Hematopoietic multipotent progenitor cell treated with erythropoietin and hydrocortisone succinate and interleukin-3 and kit ligand, for 8 days (in vitro differentiated cells): Measurements from ENCODE around the gene PYROXD2.

Source experiments
- DNase-seq: peaks from one replicate; pipeline ENCODE4 v3.0.0-alpha.2; 2015

The PYROXD2 gene

DNA sequence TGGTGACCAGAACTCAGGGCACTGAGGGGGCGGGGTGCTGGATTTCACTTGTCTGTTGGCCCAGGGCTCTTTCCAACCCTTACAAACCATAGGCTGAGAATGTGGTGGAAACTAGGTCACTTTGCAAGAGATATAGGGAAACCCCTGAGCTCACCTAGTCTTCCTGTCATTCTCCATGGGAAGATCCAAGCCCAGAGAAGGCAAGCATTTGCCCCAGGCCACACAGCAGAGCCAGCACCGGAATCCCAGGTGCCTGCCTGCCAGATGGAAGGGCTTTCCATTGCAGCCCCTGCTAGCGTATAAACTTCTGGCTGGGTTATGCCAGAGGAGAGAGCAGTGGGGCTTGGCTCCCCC is 427 bp downstream of the PYROXD2 start:
- no peak for DNase-seq

DNA sequence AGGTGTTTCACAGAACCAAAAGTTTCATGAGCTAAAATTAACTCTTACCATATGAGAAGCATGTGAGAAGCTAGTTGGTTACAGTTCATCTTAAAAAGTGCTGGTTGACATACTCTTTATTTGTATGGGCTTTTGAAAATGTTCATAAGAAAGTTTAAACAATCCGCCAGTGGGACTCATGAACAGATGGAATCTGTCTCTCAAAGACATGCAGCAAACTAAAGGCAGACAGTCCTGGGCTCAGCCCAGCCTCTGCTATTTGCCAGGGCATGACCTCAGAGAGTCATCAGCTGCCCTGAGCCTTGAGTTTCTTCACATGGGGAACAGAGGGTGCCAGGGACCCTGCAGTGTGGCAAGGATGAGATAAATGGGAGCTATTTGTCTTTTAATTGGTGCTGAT is 3.2 kb downstream of the PYROXD2 start:
- no peak for DNase-seq

DNA sequence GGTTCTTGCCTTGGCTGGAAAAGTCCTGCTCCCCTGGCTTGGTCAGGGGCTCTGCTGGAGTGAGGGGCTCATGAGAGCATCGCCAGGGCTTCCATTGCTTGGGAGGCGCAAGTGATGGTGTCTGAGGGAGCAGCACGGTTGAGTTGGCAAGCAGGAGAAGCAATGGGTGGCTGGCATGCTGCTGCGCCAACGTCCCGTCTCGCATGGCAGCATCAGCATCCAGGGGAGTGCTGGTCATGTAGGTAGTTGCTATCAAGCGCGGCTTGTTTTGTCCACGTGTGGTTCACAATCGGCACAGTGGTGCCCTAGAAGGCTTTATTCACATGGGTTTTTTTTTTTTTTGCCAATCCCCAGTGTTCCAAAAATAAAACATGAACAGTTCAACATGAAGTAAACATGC is 3.8 kb downstream of the PYROXD2 start:
- no peak for DNase-seq

DNA sequence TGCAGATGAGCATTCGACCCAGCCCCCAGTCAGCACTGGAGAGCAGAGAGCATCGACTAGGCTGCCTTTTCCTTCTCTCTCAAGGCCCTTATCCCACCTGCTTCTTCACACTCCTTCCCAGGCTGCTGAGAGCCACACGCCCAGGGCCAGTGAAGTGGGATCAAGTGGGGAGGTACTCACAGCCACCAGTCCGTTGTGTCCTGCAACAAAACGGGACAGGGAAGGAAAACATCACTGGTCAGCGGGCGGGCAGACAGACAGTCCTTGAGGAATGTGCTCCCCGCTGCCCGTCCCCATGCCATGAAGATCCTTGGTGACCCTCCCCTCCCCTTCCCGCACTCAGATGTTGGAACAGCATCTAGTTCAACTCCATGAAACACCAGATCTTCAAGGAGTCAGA is 4.2 kb downstream of the PYROXD2 start:
- no peak for DNase-seq

DNA sequence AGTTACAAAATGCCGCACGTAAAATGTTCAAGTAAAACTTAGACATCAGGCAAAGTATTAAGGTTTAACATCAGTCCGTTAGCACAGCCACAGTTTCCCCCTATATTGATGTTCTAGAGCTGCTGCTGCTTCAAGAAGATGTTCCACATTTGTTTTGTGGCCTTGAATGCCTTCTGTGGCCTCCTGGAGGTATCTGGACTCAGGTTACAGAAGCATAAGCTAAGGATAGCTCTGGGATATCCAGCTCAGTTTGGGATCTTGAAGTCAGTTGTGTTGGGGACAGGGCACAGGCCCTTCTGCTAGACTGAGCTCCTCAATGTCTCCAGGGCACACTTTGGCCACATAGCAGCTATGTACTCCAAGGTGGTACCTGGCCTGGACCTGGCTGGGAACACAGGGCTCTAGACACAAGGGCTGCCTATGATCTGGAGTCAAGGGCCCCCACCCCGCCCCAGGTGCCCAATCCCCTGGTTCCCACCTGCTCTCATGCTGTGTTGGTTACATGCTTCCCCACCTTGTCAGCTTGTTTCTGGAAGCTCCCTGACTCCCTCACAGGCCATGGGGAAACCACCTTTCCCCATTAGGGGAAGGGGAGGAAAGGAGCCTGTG is 4.7 kb downstream of the PYROXD2 start:
- DNase-seq: no peak

DNA sequence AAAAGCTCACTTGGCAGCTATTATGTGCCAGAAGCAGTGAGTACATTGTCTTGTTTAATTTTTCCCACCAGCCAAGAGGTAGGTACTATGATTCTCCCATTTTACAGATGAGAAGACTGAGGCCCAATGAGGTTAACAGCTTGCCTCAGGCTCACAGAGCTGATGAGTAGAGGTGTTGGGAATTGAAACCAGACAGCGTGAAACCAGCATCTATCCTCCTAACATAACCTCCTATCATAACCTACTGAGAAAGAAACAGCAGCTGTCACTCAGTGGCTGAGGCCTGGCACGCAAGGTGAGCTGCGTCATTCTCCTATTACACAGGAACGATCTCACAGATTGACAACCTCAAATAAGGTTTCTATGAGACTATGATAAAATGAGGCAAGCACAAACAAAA is 6.2 kb downstream of the PYROXD2 start:
- DNase-seq: no peak

DNA sequence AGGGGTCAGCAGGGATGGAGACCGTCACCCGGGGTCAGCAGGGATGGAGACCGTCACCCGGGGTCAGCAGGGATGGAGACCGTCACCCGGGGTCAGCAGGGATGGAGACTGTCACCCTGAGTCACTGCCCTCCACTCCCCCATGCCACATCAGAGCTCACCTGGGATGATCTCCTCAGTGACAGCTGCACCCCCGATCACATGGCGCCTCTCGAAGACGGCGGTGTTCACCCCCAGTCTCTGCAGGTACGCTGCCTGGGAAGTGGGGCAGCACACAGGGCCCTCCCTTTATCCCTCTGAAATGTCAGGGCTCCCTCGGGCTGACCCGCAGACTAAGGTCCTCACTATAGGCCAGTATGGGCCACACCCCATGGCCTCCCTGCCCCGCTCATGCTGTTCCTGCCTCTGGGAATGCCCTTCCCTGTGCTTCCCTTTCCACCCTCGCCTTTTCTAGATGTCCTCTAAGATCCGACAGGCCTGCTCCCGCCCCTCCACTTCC is 7.2 kb downstream of the PYROXD2 start:
- DNase-seq: no peak

DNA sequence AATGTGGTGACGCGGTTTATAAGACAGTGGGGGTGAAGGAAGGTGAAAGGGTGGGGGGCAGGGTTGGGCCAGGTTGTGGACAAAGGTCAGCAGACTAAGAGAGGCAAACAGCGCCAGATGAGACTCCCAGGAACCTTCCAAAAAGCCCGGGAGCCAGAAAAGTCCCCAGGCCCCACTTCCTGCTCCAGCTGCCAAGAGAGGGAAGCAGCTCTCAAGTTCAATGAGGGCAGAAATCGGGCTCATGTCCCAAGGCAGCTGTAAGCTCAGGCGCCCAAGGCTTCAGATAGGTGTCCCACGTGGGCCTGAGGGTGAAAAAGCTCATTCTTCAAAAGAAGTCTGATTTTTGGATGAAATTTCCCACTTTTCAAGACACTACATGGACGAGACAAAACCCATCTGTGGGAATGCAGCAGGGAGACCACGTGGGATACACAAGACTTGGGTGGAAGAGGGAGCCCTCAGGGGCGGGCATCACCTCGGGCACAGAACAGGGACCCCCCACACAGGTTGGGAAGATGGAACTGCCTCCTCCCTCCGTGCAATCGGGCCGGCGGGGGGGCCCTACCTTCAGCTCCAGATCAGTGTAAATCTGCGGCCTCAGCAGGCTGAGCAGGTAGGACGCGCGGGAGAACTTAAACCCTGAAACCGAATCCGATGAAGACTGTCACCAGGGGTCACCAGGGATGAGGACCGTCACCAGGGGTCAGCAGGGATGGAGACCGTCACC is 7.8 kb downstream of the PYROXD2 start:
- DNase-seq: no peak

DNA sequence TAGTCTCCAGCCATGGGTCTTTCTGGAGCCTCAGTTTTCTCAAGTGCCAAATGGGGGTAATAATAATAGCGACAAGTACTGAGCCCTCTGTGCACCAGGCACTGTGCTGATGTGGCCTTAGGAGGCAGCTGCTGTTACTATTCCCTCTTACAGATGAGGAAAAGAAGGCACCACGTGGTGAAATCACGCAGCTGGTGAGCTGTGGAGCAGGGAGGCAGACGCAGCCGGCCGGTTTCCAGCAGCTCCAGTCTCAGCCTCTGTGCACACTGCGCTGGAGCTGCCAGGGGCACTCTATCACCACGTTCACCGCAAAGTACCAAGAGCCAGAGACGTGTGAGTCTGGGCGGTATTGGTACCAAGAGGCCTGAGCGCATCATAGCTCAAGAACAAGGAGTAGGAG is 9.6 kb downstream of the PYROXD2 start:
- DNase-seq: no peak

DNA sequence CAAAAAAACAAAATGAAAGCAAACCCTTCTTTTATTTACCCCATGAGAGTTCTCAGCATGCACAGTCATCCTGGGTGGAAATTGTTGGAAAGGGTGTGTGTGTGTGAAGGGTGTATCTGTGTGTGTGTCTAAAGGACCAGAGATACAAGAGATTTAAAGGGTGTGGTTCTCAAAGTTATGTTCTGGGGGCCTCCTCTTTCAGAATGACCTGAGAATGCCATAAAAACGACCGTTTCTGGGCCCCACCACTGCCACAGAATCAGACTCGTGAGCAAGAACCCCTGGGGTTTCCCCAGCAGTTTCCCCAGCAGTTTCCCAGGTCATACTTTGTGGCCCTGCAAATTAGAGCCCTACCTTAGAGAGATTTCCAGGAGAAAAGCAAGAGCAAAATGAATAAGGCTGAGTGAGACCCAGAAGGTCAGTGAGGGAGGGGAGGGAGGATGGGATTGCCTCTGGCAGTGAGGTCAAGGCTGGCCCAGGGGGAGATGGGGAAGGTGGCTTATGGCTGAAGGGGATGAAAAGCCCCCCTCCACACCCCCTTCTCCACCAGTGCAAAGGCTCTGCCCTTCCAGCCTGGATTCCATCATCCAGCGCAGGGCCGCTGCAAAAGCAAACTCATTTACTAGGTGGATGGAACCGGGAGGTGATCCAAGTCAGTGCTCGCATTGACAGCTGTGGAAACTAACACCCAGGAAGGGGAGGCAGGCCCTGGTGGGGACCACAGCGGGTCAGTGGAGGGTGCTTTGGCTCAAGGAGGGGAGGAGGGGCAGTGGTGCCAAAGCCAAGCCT is 10.2 kb downstream of the PYROXD2 start:
- peak; percentile 85 for DNase-seq

DNA sequence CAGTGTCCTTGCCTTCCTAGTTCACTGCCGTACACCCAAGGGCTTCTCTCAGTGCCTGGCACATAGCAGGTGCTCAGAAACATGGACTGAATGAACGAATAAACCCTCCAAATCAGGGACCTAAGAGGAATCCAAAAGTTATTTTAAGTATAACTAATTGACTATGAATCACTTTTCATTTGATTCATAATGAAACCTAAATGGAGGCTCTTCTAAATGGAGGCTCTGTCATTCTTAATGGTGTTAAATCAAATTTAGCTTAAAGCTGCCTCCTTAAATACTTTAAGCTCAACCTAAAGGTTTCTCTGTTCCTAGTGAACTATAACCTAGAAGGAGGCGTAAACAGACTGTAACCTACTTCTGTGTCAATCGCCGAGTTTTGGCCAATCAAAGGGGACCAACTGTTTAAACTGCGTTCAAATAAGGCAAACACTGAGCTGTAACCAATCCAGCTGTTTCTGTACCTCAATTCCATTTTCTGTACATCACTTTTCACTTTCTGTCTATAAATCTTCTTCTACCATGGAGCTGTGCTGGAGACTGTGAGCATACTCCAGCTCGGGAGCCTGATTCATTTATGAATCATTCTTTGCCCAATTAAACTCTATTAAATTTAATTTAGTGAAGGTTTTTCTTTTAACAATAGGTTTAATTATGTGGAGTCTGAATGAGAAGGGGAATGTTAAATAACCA is 11.0 kb downstream of the PYROXD2 start:
- no peak for DNase-seq

DNA sequence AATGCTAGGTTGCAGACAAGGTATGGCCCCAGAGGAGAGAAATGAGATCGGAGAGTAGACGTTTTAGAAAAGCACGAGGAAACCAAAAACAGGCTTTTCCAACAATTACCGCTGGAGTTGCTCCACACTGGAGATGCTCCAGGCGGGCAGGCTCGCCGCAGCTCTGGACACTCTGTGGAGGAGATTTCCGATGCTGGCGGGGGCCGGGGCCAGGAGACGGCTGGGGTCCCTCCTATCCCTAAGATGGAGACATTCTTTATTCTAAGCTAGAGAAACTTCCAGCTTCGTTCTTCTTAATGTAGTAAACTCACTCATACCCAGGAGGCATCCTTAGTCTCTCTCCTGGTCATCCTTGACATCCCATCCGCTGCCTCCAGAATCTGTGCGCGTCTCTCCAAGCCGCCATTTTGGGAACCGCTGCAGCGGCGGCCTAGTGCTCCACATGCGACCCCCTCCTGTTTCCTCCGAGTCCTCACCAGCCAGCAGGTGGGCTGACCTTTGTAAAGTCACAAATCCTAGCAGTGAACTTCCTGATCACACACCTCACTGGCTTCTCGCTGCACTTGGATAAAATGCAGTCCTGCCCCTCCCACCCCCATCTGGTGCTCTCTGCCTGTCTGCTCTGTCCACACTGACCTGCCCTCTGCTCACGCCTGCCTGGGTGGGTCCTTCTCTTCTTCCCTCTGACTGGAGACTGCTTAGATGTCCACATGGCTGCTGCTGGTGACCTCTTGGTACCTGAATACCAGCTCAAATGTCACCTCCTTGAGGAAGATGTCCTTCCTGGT is 11.9 kb downstream of the PYROXD2 start:
- no peak for DNase-seq

DNA sequence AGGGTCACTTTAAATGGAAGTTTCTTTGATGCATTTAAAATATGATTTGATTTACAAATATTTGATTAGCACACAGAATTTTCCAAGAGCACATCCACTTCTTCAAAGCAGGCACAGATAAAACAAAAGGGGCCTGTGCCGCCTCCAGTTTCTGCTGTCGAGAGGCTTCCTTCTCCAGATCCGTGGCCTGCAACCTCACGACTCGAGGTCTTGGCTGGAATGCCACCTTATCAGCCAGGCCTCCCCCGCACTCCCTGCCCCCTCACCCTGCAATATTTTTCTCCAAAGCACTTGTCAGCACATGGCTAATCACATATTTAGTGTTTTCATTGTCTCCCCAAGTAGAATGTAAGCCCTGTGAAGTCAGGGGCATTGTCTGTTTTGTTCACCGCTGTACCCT is 12.5 kb downstream of the PYROXD2 start:
- DNase-seq: no peak

DNA sequence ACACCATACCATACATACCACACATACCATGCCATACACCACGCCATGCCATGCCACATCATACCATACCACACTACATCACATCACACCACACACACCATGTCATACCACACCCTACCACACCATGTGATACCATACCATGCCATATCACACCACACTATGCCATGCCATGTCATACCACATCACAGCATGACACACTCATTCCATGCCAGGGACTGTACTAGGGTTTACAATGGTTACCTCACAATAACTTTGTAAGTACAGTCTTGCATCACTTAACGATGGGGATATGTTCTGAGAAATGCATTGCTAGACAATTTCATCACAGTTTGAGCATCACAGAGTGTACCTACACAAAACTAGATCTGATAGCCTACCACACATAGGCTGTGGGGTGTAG is 14.5 kb downstream of the PYROXD2 start:
- peak; percentile 6 for DNase-seq

DNA sequence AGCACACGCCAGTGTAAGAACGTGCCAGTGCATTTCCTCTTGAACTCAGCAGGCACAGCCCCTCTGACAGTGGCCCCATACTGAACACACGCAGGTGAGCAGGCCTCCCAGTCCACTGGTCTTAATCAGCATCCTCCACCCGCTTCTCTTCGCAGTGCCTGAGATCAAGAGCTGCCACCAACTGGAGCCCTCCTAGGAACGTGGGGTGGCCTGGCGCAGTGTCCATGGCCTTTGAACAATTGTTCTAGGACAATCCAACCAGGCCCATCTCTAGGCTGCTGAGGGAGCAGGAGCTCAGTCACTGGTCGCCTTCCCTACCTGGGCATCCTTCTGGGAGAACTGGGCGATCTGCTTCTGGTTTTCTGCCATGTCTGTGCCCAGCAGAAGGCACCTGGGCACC is 15.2 kb downstream of the PYROXD2 start:
- DNase-seq: no peak

DNA sequence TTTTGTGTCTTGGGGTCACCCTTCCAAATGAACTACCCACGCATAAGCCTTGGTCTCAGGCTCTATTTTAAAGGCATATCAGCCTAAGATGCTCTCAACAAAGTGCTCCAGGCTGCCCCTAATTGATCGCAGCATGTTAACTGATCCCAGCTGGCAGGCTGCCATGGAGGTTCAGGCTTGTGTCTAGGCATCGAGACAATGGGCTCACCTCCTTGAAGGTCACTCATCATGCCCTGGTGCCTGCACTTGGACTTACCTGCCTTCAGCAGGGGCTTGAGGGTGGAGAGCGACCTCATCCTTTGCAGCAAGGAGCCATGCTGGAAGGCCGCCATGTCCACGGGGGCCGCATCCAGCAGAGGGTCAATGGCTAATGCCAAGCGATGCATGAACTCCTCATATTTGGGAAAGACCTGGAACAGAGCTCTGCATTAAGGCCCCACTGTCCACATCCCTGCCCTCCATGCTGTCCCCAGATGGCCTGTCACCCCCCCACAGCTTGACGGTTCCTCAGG is 17.8 kb downstream of the PYROXD2 start:
- no peak for DNase-seq

DNA sequence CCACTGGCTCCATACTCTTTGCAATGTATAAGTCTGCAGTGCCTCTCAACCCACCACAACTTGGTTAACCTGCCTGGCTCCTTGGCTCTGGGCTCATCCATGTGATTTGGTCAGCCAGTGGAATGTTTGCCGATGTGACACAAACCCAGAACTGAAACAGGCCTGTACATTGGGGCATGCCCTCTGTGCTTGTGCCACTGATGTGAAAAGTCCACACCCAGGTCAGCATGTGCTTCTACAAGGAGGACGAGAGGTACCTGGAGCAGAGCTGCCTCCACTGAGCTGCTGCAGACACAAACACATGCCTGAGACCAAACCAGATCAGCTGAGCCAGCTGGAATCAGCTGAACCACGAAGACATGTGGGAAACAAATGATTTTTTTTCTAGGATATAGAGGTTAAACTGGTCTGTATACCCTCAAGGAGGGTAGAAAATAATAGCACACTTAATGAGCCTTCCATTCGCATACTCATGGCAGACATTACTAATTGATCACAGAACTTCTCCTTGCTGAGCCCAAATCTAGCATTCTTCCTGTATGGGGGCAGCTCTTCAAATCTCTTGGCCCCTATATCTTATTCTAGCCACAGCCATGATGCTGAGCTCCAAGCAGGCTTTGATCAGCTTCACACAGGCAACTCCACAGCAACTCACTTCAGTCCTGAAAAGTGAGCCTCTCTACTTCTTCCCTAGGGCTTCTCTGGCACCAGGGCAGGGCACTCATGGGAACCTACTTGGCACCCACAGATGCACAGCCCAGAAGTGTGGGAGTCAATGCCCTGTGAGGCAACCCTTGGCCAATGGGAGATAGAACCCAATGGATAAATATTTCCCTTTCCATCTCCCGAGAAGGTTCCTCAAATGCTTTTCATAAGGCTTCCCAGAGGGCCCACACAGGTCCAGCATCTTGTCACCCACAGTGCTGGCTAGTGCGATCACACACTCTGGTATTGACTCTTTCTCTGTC is 18.6 kb downstream of the PYROXD2 start:
- DNase-seq: no peak

DNA sequence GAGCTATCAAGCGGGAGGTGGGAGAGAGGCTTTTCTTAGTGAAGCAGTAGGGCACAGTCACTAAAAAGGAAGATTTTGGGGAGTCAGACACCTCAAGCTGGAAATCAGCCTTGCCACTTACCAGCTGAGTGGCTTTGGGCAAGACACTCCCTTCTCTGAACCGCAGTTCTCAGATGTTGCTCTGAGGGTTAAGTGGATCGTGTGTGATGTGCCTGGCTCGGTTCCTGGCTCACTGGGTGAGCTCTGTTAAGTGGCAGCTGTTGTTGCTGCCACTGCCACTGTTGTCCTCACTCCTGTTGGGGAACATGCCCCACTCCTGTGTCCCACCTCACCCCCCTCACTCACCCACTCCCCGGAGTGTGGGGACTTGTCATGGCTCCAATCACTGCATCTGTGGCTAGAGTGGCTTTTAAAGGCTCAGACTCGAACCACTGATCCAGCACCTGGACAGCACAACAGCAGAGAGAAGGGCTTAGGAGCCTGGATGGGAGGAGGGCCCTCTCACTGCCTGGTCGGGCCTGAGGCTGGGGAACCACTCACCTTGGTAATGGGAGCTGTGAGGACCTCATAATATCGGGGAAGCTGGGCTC is 20.0 kb downstream of the PYROXD2 start:
- DNase-seq: no peak

DNA sequence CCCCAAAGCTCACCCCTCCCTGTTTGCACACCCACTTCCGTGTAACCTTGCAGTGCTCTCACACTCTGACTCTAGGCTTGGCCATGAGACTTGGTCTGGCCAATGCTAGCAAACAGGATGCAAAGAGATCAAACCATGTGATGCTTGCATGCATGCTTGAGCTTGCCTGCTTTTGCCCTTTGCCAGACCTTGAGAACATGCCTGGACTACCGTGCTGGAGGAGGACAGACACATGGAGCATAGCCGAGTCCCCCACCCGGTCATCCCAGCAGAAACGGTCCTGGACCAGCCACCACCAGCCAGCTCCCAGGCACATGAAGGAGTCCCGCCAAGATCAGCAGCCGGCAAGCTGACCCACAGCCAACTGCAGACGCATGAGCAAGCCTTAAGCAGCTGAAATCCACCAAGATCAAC is 23.4 kb downstream of the PYROXD2 start:
- peak; percentile 28 for DNase-seq

DNA sequence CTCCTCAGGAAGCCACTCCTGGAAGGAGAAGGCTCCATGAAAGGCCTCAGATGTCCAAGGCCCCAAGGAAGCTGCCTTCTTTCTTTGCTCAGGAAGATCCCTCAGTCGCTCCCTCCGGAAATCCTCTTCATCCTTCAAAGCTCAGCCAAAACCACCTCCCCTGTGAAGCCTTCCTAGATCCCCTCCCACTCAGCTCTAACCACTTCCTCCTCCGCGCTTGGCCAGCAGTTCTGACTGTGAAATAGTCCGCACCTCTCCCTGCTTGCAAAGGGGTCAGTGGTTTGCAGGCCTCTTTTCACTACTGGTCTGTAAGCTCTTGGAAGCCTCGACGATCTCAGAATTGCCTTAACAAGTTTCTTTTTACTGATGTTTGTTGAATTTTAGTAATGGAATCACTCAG is 23.9 kb downstream of the PYROXD2 start:
- DNase-seq: peak; percentile 7

DNA sequence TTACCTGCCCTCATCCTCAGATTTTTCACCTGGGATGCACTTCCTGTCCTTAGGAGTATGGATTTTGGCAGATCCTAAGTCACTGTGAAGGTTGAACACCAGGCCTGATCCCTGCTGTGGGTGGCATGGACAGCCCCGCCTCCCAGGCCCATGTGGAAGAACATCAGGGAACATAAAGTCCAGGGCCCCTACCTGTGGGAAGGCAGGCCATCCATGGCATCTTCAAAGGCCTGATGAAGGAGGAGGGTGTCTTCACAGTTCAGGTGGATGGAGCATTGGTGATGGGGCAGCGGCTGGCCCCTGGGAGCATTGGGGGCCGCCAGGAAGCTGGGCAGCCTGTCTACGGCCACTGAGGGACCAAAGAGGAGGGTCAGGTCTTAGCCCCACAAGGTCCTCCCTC is 24.6 kb downstream of the PYROXD2 start:
- no peak for DNase-seq
